ENCODE data around the gene LRRC27. TPM values are rescaled to one million over a fixed set of nuclear protein-coding genes. Genes with fewer than 3 reads are reported as not detected.

LRRC27 gene
- total and polyA plus RNA-seq, 5 donors from 2014 or later = 0.67 to 3.3 (median 2.5) TPM

- Histone ChIP-seq H3K4me1 (ENCODE audit: control insufficient read depth, insufficient read depth, low read length, poor library complexity, severe bottlenecking) (no peaks in the 10 kb centered on the region), H3K4me3 (ENCODE audit: low read depth, low read length) (no peak overlapping the region), H3K27ac (ENCODE audit: insufficient read depth, low read length, poor library complexity, severe bottlenecking) (no peak overlapping the region), H3K9me3 (ENCODE audit: control insufficient read depth in 2 of 2, low read length in 2 of 2) (no peaks in the 10 kb centered on the region), H3K27me3 (ENCODE audit: control insufficient read depth, insufficient read depth, low read length) (no peaks in the 10 kb centered on the region), H3K36me3 (ENCODE audit: control insufficient read depth, insufficient read depth, low read length) (no peaks in the 10 kb centered on the region)
- ATAC-seq (ENCODE audit: low read depth in 2 of 2) (no peak), DNase-seq (no peak)
- H3K4me1 Mint-ChIP-seq = peaks cover 0 to 3% (median under 1%) of the 10 kb centered on the region in 4 donors
- no peaks in the 10 kb centered on the region for H3K36me3 Mint-ChIP-seq
- H3K27me3 Mint-ChIP-seq = peaks cover 14% of the 10 kb centered on the region
- H3K4me3 Mint-ChIP-seq = no peak overlapping the region
- H3K9me3 Mint-ChIP-seq = no peaks in the 10 kb centered on the region
- peak overlapping the region in 1 of 3 donors; percentile 80 for H3K27ac Mint-ChIP-seq
Observed at GRCh38 chr10:132298038-132298881, 33.7 kb upstream of the LRRC27 start.

- no peaks in the 10 kb centered on the region for H3K27me3 ChIP-seq (ENCODE audit: control insufficient read depth, insufficient read depth, low read length)
- peaks cover 14% of the 10 kb centered on the region for H3K27me3 Mint-ChIP-seq
- H3K27ac Mint-ChIP-seq = peak overlapping the region in 1 of 3 donors; percentile 15
- no peak overlapping the region for H3K27ac ChIP-seq (ENCODE audit: insufficient read depth, low read length, poor library complexity, severe bottlenecking)
- peaks cover 0 to 3% (median under 1%) of the 10 kb centered on the region in 4 donors for H3K4me1 Mint-ChIP-seq
- H3K36me3 Mint-ChIP-seq = no peaks in the 10 kb centered on the region
- H3K4me1 ChIP-seq (ENCODE audit: control insufficient read depth, insufficient read depth, low read length, poor library complexity, severe bottlenecking) = no peaks in the 10 kb centered on the region
- H3K4me3 Mint-ChIP-seq = no peak overlapping the region
- DNase-seq (no peak), ATAC-seq (ENCODE audit: low read depth in 2 of 2) (no peak)
- no peak overlapping the region for H3K4me3 ChIP-seq (ENCODE audit: low read depth, low read length)
- H3K9me3 ChIP-seq (ENCODE audit: control insufficient read depth in 2 of 2, low read length in 2 of 2) = no peaks in the 10 kb centered on the region
- no peaks in the 10 kb centered on the region for H3K36me3 ChIP-seq (ENCODE audit: control insufficient read depth, insufficient read depth, low read length)
- no peaks in the 10 kb centered on the region for H3K9me3 Mint-ChIP-seq
Observed at GRCh38 chr10:132299371-132300336, 32.3 kb upstream of the LRRC27 start.

GRCh38 chr10:132300582-132300981, 31.4 kb upstream of the LRRC27 start:
- no peaks in the 10 kb centered on the region for H3K4me1 ChIP-seq (ENCODE audit: control insufficient read depth, insufficient read depth, low read length, poor library complexity, severe bottlenecking)
- ATAC-seq (ENCODE audit: low read depth in 2 of 2) = no peak
- no peaks in the 10 kb centered on the region for H3K27me3 ChIP-seq (ENCODE audit: control insufficient read depth, insufficient read depth, low read length)
- Mint-ChIP-seq H3K9me3 (no peaks in the 10 kb centered on the region), H3K36me3 (no peaks in the 10 kb centered on the region), H3K4me1 (peaks cover 0 to 3% (median under 1%) of the 10 kb centered on the region in 4 donors), H3K4me3 (peak overlapping the region in 1 of 4 donors; percentile 46), H3K27ac (no peak overlapping the region), H3K27me3 (peaks cover 18% of the 10 kb centered on the region)
- no peaks in the 10 kb centered on the region for H3K36me3 ChIP-seq (ENCODE audit: control insufficient read depth, insufficient read depth, low read length)
- DNase-seq = no peak
- no peaks in the 10 kb centered on the region for H3K9me3 ChIP-seq (ENCODE audit: control insufficient read depth in 2 of 2, low read length in 2 of 2)
- no peak overlapping the region for H3K4me3 ChIP-seq (ENCODE audit: low read depth, low read length)
- H3K27ac ChIP-seq (ENCODE audit: insufficient read depth, low read length, poor library complexity, severe bottlenecking) = no peak overlapping the region

DNA sequence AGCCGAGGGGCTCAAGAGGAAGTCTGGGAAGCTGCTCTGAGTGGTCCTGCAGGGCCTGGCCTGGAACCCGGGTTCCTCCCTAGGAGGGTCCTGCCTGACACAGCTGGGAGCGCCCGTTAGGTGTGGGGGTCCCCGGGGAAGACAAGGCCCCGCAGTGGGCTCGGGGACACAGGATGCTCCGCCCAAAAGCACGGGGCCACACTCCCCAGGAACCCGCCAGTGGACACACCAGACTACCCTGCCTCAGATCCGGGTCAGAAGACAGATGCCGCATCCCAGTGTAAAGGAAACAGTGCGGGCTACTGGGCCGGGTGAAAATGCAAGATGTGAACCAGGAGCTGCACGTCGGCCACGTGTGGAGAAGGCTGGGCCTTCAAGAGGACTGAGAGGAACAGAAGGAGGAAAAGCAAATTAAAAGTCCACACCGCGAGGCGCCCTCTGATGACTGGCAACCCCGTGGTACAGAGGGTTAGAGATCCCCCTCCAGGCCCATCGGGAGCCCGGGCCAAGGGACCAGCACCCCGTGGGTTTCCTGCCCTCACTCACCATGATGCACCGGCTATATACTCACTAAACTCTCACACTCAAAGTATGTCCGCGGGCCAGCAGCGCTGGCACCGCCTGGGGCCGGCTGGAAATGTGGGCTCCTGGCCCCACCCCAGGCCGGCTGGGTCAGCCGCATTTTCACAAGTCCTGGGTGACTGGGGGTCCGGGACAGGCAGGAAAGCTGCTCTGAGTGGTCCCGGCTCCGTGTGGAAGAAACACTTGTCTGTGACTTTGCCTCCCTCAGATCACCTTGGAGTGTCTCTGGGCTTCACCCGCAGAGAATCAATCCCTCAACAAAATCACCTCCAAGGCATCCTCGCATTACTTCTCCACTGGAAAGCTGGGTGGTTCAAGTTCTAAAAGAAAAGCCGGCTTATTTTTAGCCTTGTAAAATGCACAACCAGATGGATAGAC, 30.3 kb upstream of the LRRC27 start:
- Histone ChIP-seq H3K4me3 (ENCODE audit: low read depth, low read length) (no peak overlapping the region), H3K9me3 (ENCODE audit: control insufficient read depth in 2 of 2, low read length in 2 of 2) (no peaks in the 10 kb centered on the region), H3K27me3 (ENCODE audit: control insufficient read depth, insufficient read depth, low read length) (peaks cover 4% of the 10 kb centered on the region), H3K4me1 (ENCODE audit: control insufficient read depth, insufficient read depth, low read length, poor library complexity, severe bottlenecking) (peaks cover 1% of the 10 kb centered on the region), H3K36me3 (ENCODE audit: control insufficient read depth, insufficient read depth, low read length) (no peaks in the 10 kb centered on the region), H3K27ac (ENCODE audit: insufficient read depth, low read length, poor library complexity, severe bottlenecking) (no peak overlapping the region)
- Mint-ChIP-seq H3K4me1 (peaks cover 0 to 8% (median 5%) of the 10 kb centered on the region in 4 donors), H3K9me3 (no peaks in the 10 kb centered on the region), H3K27ac (no peak overlapping the region), H3K4me3 (no peak overlapping the region), H3K27me3 (peaks cover 18% of the 10 kb centered on the region), H3K36me3 (no peaks in the 10 kb centered on the region)
- no peak for ATAC-seq (ENCODE audit: low read depth in 2 of 2)
- no peak for DNase-seq

- Histone ChIP-seq H3K4me3 (ENCODE audit: low read depth, low read length) (no peak overlapping the region), H3K27me3 (ENCODE audit: control insufficient read depth, insufficient read depth, low read length) (peaks cover 4% of the 10 kb centered on the region), H3K27ac (ENCODE audit: insufficient read depth, low read length, poor library complexity, severe bottlenecking) (no peak overlapping the region), H3K36me3 (ENCODE audit: control insufficient read depth, insufficient read depth, low read length) (no peaks in the 10 kb centered on the region), H3K4me1 (ENCODE audit: control insufficient read depth, insufficient read depth, low read length, poor library complexity, severe bottlenecking) (peaks cover 7% of the 10 kb centered on the region), H3K9me3 (ENCODE audit: control insufficient read depth in 2 of 2, low read length in 2 of 2) (no peaks in the 10 kb centered on the region)
- H3K36me3 Mint-ChIP-seq = no peaks in the 10 kb centered on the region
- peaks cover 18% of the 10 kb centered on the region for H3K27me3 Mint-ChIP-seq
- DNase-seq (no peak), ATAC-seq (ENCODE audit: low read depth in 2 of 2) (no peak)
- H3K9me3 Mint-ChIP-seq = no peaks in the 10 kb centered on the region
- H3K4me3 Mint-ChIP-seq = no peak overlapping the region
- H3K27ac Mint-ChIP-seq = no peak overlapping the region
- peaks cover 0 to 8% (median 5%) of the 10 kb centered on the region in 4 donors for H3K4me1 Mint-ChIP-seq
Observed at GRCh38 chr10:132302421-132303310, 29.3 kb upstream of the LRRC27 start.

GRCh38 chr10:132303361-132304115, 28.5 kb upstream of the LRRC27 start:
- Mint-ChIP-seq H3K27ac (no peak overlapping the region), H3K9me3 (no peaks in the 10 kb centered on the region), H3K36me3 (no peaks in the 10 kb centered on the region), H3K27me3 (peaks cover 18% of the 10 kb centered on the region), H3K4me3 (no peak overlapping the region), H3K4me1 (peaks cover 0 to 8% (median 5%) of the 10 kb centered on the region in 4 donors)
- peaks cover 4% of the 10 kb centered on the region for H3K27me3 ChIP-seq (ENCODE audit: control insufficient read depth, insufficient read depth, low read length)
- H3K9me3 ChIP-seq (ENCODE audit: control insufficient read depth in 2 of 2, low read length in 2 of 2) = no peaks in the 10 kb centered on the region
- H3K4me3 ChIP-seq (ENCODE audit: low read depth, low read length) = no peak overlapping the region
- DNase-seq = no peak
- H3K27ac ChIP-seq (ENCODE audit: insufficient read depth, low read length, poor library complexity, severe bottlenecking) = no peak overlapping the region
- H3K4me1 ChIP-seq (ENCODE audit: control insufficient read depth, insufficient read depth, low read length, poor library complexity, severe bottlenecking) = peaks cover 8% of the 10 kb centered on the region
- H3K36me3 ChIP-seq (ENCODE audit: control insufficient read depth, insufficient read depth, low read length) = no peaks in the 10 kb centered on the region
- no peak for ATAC-seq (ENCODE audit: low read depth in 2 of 2)
